GM12878 (cell line): ENCODE data around the gene EIF5B. TPM values are rescaled to one million over a fixed set of nuclear protein-coding genes. Genes with fewer than 3 reads are reported as not detected.
A peak's percentile ranks its signal among the peaks of the same experiment; 100 is the strongest.

Experiments used
- ATAC-seq: fragments of 200-7000 bp; cut with Tn5 transposase; 3 replicates; pipeline ENCODE4 v1.9.1; 2020; ENCODE audit warnings: mild to moderate bottlenecking, moderate library complexity
- BruUV-seq: library from RNA; stranded (reverse); fragments of 400-500 nt; replicated peaks from 2 replicates; lab custom pipeline; 2021; lab: Mats Ljungman, UMichigan
- CTCF ChIA-PET: fragments of 300-600 bp; sonication (Branson Sonifier 250); formaldehyde crosslinking; extraction: SDS; loops from one replicate; lab custom pipeline; 2021; ENCODE audit warnings: inconsistent platforms; lab: Yijun Ruan, JAX
- POLR2A ChIA-PET: fragments of 350-600 bp; formaldehyde crosslinking; extraction: SDS; loops from one replicate; lab custom pipeline; 2021; ENCODE audit warnings: inconsistent platforms; lab: Charles Lee
- RAD21 ChIA-PET: fragments of 300-600 bp; sonication (Branson Sonifier 250); formaldehyde crosslinking; loops from one replicate; lab custom pipeline; 2023; ENCODE audit warnings: antibody characterized with exemption; ENCODE audit not compliant: unreplicated experiment; lab: Charles Lee
- SMC1A ChIA-PET: fragments of 300-600 bp; sonication (Branson Sonifier 250); formaldehyde crosslinking; loops from one replicate; lab custom pipeline; 2023; ENCODE audit not compliant: unreplicated experiment, uncharacterized antibody; lab: Charles Lee
- DNase-seq: peaks from one replicate; pipeline ENCODE4 v3.0.0-alpha.2; 2011; ENCODE audit warnings: low read depth, low spot score
- FAIRE-seq: peaks from 3 replicates; lab custom pipeline; 2011; peaks lifted over from hg19 to GRCh38; lab: Jason Lieb, UNC
- H2AFZ ChIP-seq: 2 replicates; pipeline ENCODE4 v1.6.0; 2011; ENCODE audit warnings: low read depth, low read length, control low read depth; ENCODE audit not compliant: control insufficient read depth
- H3K27ac ChIP-seq: 2 replicates; pipeline ENCODE4 v1.5.1; 2011; ENCODE audit warnings: control low read depth; ENCODE audit not compliant: control insufficient read depth, insufficient read depth
- H3K27me3 ChIP-seq, 2 experiments: replicated peaks in 1 of 2; 2 replicates each; pipeline versions ENCODE4 v1.6.0 to v1.6.1; 2011; ENCODE audit warnings: low read length in 1 of 2; ENCODE audit not compliant: control insufficient read depth in 2 of 2, insufficient read depth in 2 of 2
- H3K36me3 ChIP-seq, 2 experiments: 2 replicates each; pipeline ENCODE4 v1.5.1; 2011; ENCODE audit warnings: low read length in 1 of 2; ENCODE audit not compliant: control insufficient read depth in 2 of 2, insufficient read depth in 2 of 2
- H3K4me1 ChIP-seq: 2 replicates; pipeline ENCODE4 v1.6.1; 2011; ENCODE audit warnings: mild to moderate bottlenecking, low read length, moderate library complexity, mixed read lengths; ENCODE audit not compliant: control insufficient read depth, insufficient read depth
- H3K4me2 ChIP-seq: 2 replicates; pipeline ENCODE4 v1.6.0; 2011; ENCODE audit warnings: control low read depth; ENCODE audit not compliant: control insufficient read depth, insufficient read depth
- H3K4me3 ChIP-seq: fragments of 200-600 bp; sonication (generic); 2 replicates; pipeline ENCODE4 v1.5.1; 2016
- H3K79me2 ChIP-seq: 2 replicates; pipeline ENCODE4 v1.6.0; 2011; ENCODE audit warnings: low read length; ENCODE audit not compliant: control insufficient read depth, insufficient read depth
- H3K9ac ChIP-seq: 2 replicates; pipeline ENCODE4 v1.8.0; 2011; ENCODE audit warnings: low read length, control low read depth, mixed read lengths; ENCODE audit not compliant: control insufficient read depth, insufficient read depth
- H3K9me3 ChIP-seq: replicated peaks from 3 replicates; pipeline ENCODE4 v1.5.1; 2011; ENCODE audit warnings: mild to moderate bottlenecking, low read length; ENCODE audit not compliant: control insufficient read depth, insufficient read depth
- H4K20me1 ChIP-seq: 2 replicates; pipeline ENCODE4 v1.6.0; 2011; ENCODE audit not compliant: control insufficient read depth, insufficient read depth
- BCL11A ChIP-seq: IDR thresholded peaks from 2 replicates; pipeline ENCODE4 v1.6.1; 2011; ENCODE audit warnings: low read depth, low read length
- HDAC2 ChIP-seq: fragments of 200-600 bp; sonication (generic); IDR thresholded peaks from 2 replicates; pipeline ENCODE4 v1.6.1; 2017
- IKZF2 ChIP-seq, 2 experiments: fragments of 450-650 bp; IDR thresholded peaks; 2 replicates each; pipeline ENCODE4 v1.6.1; 2017; ENCODE audit warnings: mild to moderate bottlenecking in 2 of 2, moderate library complexity in 2 of 2
- JUND ChIP-seq: IDR thresholded peaks from 2 replicates; pipeline ENCODE4 v1.6.1; 2012; ENCODE audit warnings: low read depth, mild to moderate bottlenecking, low read length, improper control_type of control experiment, moderate library complexity
- KAT2A ChIP-seq: conservative IDR thresholded peaks from 2 replicates; pipeline ENCODE4 v1.6.1; 2011; ENCODE audit warnings: low read depth, low read length; ENCODE audit not compliant: control insufficient read depth
- MEF2B ChIP-seq: fragments of 450-650 bp; IDR thresholded peaks from 2 replicates; pipeline ENCODE4 v1.6.1; 2018; ENCODE audit warnings: mild to moderate bottlenecking, moderate library complexity; ENCODE audit not compliant: partially characterized antibody, poor library complexity, severe bottlenecking
- NRF1 ChIP-seq: conservative IDR thresholded peaks from 2 replicates; pipeline ENCODE4 v1.6.1; 2011; ENCODE audit warnings: mild to moderate bottlenecking, low read depth, low read length, improper control_type of control experiment
- RAD51 ChIP-seq: fragments of 450-650 bp; IDR thresholded peaks from 2 replicates; pipeline ENCODE4 v1.6.1; 2016; ENCODE audit warnings: moderate library complexity, mild to moderate bottlenecking, inconsistent platforms
- SIX5 ChIP-seq: IDR thresholded peaks from 2 replicates; pipeline ENCODE4 v1.6.1; 2011; ENCODE audit warnings: mild to moderate bottlenecking, low read depth, low read length, moderate library complexity; ENCODE audit not compliant: severe bottlenecking
- SKIL ChIP-seq: fragments of 450-650 bp; IDR thresholded peaks from 2 replicates; pipeline ENCODE4 v1.6.1; 2017; ENCODE audit warnings: mild to moderate bottlenecking, low read depth, inconsistent platforms; ENCODE audit not compliant: poor library complexity, severe bottlenecking
- SPI1 ChIP-seq: IDR thresholded peaks from 2 replicates; pipeline ENCODE4 v1.6.1; 2011; ENCODE audit warnings: low read depth, mild to moderate bottlenecking, low read length, moderate library complexity, borderline replicate concordance; ENCODE audit not compliant: insufficient read depth
- USF2 ChIP-seq: IDR thresholded peaks from 2 replicates; pipeline ENCODE4 v1.6.1; 2011; ENCODE audit warnings: low read depth, low read length, improper control_type of control experiment, borderline replicate concordance
- WRNIP1 ChIP-seq: IDR thresholded peaks from 2 replicates; pipeline ENCODE4 v1.6.1; 2011; ENCODE audit warnings: low read depth, low read length, improper control_type of control experiment, borderline replicate concordance
- YY1 ChIP-seq: IDR thresholded peaks from 2 replicates; pipeline ENCODE4 v1.6.1; 2011; ENCODE audit warnings: low read depth, mild to moderate bottlenecking, low read length
- WGBS: methylation state at CpG from one replicate; pipeline ENCODE4 v1.1.6; 2016; ENCODE audit warnings: low lambda C conversion rate; ENCODE audit not compliant: insufficient replicate concordance, insufficient coverage; ENCODE audit errors: missing lambda C conversion rate; 5-methylcytosine and 5-hydroxymethylcytosine counted together
- in situ Hi-C: fragments of 300-500 bp; cut with MboI; formaldehyde crosslinking; loops from 9 replicates; pipeline ENCODE4 v1.14.3; 2018; ENCODE audit warnings: mixed read lengths
- intact Hi-C: fragments of 100-400 bp; cut with micrococcal nuclease; formaldehyde crosslinking; loops from one replicate; pipeline ENCODE4 v1.14.2; 2022; ENCODE audit not compliant: unreplicated experiment
- polyA plus RNA-seq, 11 experiments: library from polyadenylated mRNA; depleted of rRNA in 4 of 11; unstranded in 6 of 11; stranded (reverse) in 5 of 11; fragments of >200 nt; fragmentation: Nextera tagmentation in 4 of 11; fragmentation: Illumina TruSeq in 1 of 11; extraction: Ambion mirVana in 4 of 11; extraction: Trizol in 1 of 11; gene quantifications; 1 replicate in 1 of 11; 2 replicates in 10 of 11; pipeline versions ENCODE4 v1.2.1 to v1.2.3, GENCODE V29; 2011 to 2016; ENCODE audit warnings: inconsistent platforms in 2 of 11, missing spikeins in 2 of 11, low read depth in 1 of 11
- total RNA-seq, 4 experiments: library from RNA; depleted of rRNA in 3 of 4; stranded (reverse); fragments of >200 nt in 3 of 4; fragmentation: Illumina TruSeq in 1 of 4; extraction: Trizol in 1 of 4; gene quantifications; 2 replicates each; pipeline versions ENCODE4 v1.2.1 to v1.2.3, GENCODE V29; 2013 to 2021

Gene EIF5B
- total and polyA plus RNA-seq, 10 of the 15 experiments (the other 5 are each of a cell fraction or from before 2014, with no cell fraction given): 21.7 to 119 (median 40.8) TPM

GRCh38 chr2:99389946-99390345, 52.8 kb downstream of the EIF5B start:
- Histone ChIP-seq H3K79me2 (no peaks in the 10 kb centered on the region), H3K4me2 (no peak overlapping the region), H3K36me3 (peaks cover 4 to 26% of the 10 kb centered on the region in 2 experiments), H3K4me1 (no peaks in the 10 kb centered on the region), H3K9me3 (no peaks in the 10 kb centered on the region), H2AFZ (no peak overlapping the region), H3K27ac (no peak overlapping the region), H3K4me3 (no peak overlapping the region), H3K27me3 (no peaks in the 10 kb centered on the region), H3K9ac (no peak overlapping the region), H4K20me1 (no peaks in the 10 kb centered on the region)
- no peak for DNase-seq
- TSS peak; percentile 63 for BruUV-seq
- ChIA-PET SMC1A (interaction anchor here (0.6 to 1.3 kb wide), 3 partner anchors 10 to 43 kb away, joined by 3 read pairs; no protein-coding TSS in a partner anchor), RAD21 (no interaction called here), POLR2A (interaction anchor here (1.7 kb wide), 1 partner anchor 13 kb away, joined by 5 read pairs; no protein-coding TSS in a partner anchor), CTCF (no interaction called here)
- no peak for ATAC-seq
- intact Hi-C loops (no loop called here), in situ Hi-C loops (no loop called here)
- no peak for FAIRE-seq
- 79% methylated on average over 3 of the region's 3 CpGs for WGBS
- TF ChIP-seq KAT2A (no peak), BCL11A (no peak), SPI1 (no peak), SIX5 (no peak), SKIL (no peak), YY1 (no peak), NRF1 (no peak), RAD51 (no peak), WRNIP1 (no peak), USF2 (no peak), HDAC2 (no peak), IKZF2 (IDR thresholded peaks at IDR 0.05) (no peak), MEF2B (no peak), JUND (no peak)
